Endothelial cell of umbilical vein (primary cell): ENCODE results near the gene PLOD2. TPM values are rescaled to one million over a fixed set of nuclear protein-coding genes. Genes with fewer than 3 reads are reported as not detected.

Experiments used
- BruUV-seq: library from RNA; stranded (reverse); fragments of 400-500 nt; replicated peaks from 2 replicates; lab custom pipeline; 2021; lab: Mats Ljungman, UMichigan
- CTCF ChIA-PET: fragments of 300-600, 350-600 bp; sonication (Branson Sonifier 250); formaldehyde crosslinking; loops from one replicate; lab custom pipeline; 2021; ENCODE audit warnings: antibody characterized with exemption, inconsistent platforms; lab: Charles Lee
- POLR2A ChIA-PET: fragments of 300-600, 350-600 bp; sonication (Branson Sonifier 250); formaldehyde crosslinking; loops from one replicate; lab custom pipeline; 2021; ENCODE audit warnings: antibody characterized with exemption, inconsistent platforms; lab: Charles Lee
- DNase-seq: peaks from one replicate; pipeline ENCODE4 v3.0.0-alpha.2; 2011; ENCODE audit warnings: low read depth, low spot score
- FAIRE-seq: peaks from 2 replicates; lab custom pipeline; 2011; peaks lifted over from hg19 to GRCh38; lab: Jason Lieb, UNC
- H2AFZ ChIP-seq: 2 replicates; pipeline ENCODE4 v1.6.0; 2012; ENCODE audit warnings: low read depth, low read length, control low read depth, inconsistent platforms
- H3K27ac ChIP-seq: 2 replicates; pipeline ENCODE4 v1.5.1; 2011; ENCODE audit warnings: low read depth, mild to moderate bottlenecking, control low read depth, low read length, moderate library complexity; ENCODE audit not compliant: insufficient read depth
- H3K27me3 ChIP-seq, 2 experiments: 2 replicates each; pipeline versions ENCODE4 v1.6.0 to v1.6.1; 2011; ENCODE audit warnings: low read length in 2 of 2, mixed read lengths in 1 of 2; ENCODE audit not compliant: control insufficient read depth in 2 of 2, insufficient read depth in 2 of 2
- H3K36me3 ChIP-seq, 2 experiments: 2 replicates in 1 of 2; 3 replicates in 1 of 2; pipeline ENCODE4 v1.5.1; 2011; ENCODE audit warnings: low read length in 2 of 2, mild to moderate bottlenecking in 1 of 2, moderate library complexity in 1 of 2; ENCODE audit not compliant: control insufficient read depth in 2 of 2, insufficient read depth in 2 of 2; ENCODE audit errors: extremely low read depth in 1 of 2
- H3K4me1 ChIP-seq: 3 replicates; pipeline ENCODE4 v1.5.1; 2011; ENCODE audit warnings: mild to moderate bottlenecking, low read length; ENCODE audit not compliant: control insufficient read depth, insufficient read depth; ENCODE audit errors: extremely low read depth
- H3K4me2 ChIP-seq: 2 replicates; pipeline ENCODE4 v1.6.1; 2011; ENCODE audit warnings: low read length, control low read depth, mixed read lengths; ENCODE audit not compliant: insufficient read depth
- H3K4me3 ChIP-seq, 3 experiments: fragments of 200-600 bp in 1 of 3; sonication (generic), shearing (Covaris generic) in 1 of 3; replicated peaks in 1 of 3; 2 replicates each; pipeline ENCODE4 v1.5.1; 2011 to 2016; ENCODE audit warnings: control low read depth in 3 of 3, low read length in 3 of 3, mild to moderate bottlenecking in 2 of 3, inconsistent platforms in 1 of 3, low read depth in 1 of 3, moderate library complexity in 1 of 3; ENCODE audit not compliant: insufficient read depth in 1 of 3
- H3K79me2 ChIP-seq: 2 replicates; pipeline ENCODE4 v1.6.0; 2012; ENCODE audit warnings: low read length, inconsistent platforms; ENCODE audit not compliant: control insufficient read depth, insufficient read depth
- H3K9ac ChIP-seq: replicated peaks from 2 replicates; pipeline ENCODE3; 2011; ENCODE audit warnings: low read length, control low read depth; ENCODE audit not compliant: insufficient read depth; ENCODE audit errors: extremely low read depth
- H3K9me1 ChIP-seq: replicated peaks from 3 replicates; pipeline ENCODE4 v1.6.0; 2011; ENCODE audit warnings: mild to moderate bottlenecking, low read length; ENCODE audit not compliant: control insufficient read depth, insufficient read depth; ENCODE audit errors: extremely low read depth
- H3K9me3 ChIP-seq: replicated peaks from 2 replicates; pipeline ENCODE4 v1.5.1; 2012; ENCODE audit warnings: low read length, inconsistent platforms; ENCODE audit not compliant: control insufficient read depth, insufficient read depth
- H4K20me1 ChIP-seq: replicated peaks from 2 replicates; pipeline ENCODE3; 2011; ENCODE audit warnings: mild to moderate bottlenecking, low read length; ENCODE audit not compliant: control insufficient read depth, insufficient read depth; ENCODE audit errors: extremely low read depth
- CTCF ChIP-seq, 2 donors: IDR thresholded peaks; 1 replicate in 1 of 2; 2 replicates in 1 of 2; pipeline ENCODE4 v1.5.1; 2011; ENCODE audit warnings: low read length in 2 of 2, mild to moderate bottlenecking in 2 of 2, moderate library complexity in 2 of 2, control low read depth in 1 of 2, inconsistent platforms in 1 of 2, low read depth in 1 of 2; ENCODE audit not compliant: insufficient read depth in 1 of 2; ENCODE audit errors: extremely low read depth in 1 of 2
- EZH2 ChIP-seq: IDR thresholded peaks from 2 replicates; pipeline ENCODE4 v1.6.1; 2012; ENCODE audit warnings: borderline replicate concordance, low read depth, mild to moderate bottlenecking, moderate library complexity, low read length, inconsistent platforms; ENCODE audit not compliant: severe bottlenecking
- FOS ChIP-seq: IDR thresholded peaks from 2 replicates; pipeline ENCODE4 v1.6.1; 2011; ENCODE audit warnings: mild to moderate bottlenecking, low read length, moderate library complexity, borderline replicate concordance; ENCODE audit not compliant: insufficient read depth
- GATA2 ChIP-seq: IDR thresholded peaks from 2 replicates; pipeline ENCODE4 v1.7.0; 2011; ENCODE audit warnings: low read depth, mild to moderate bottlenecking, moderate library complexity, mixed read lengths, low read length; ENCODE audit not compliant: insufficient read length, insufficient read depth
- JUN ChIP-seq: IDR thresholded peaks from 2 replicates; pipeline ENCODE4 v1.6.1; 2011; ENCODE audit warnings: borderline replicate concordance, low read depth; ENCODE audit not compliant: insufficient read length, insufficient read depth
- MAX ChIP-seq: IDR thresholded peaks from 2 replicates; pipeline ENCODE4 v1.6.1; 2011; ENCODE audit not compliant: insufficient read depth, insufficient read length
- MYC ChIP-seq: IDR thresholded peaks from one replicate; pipeline ENCODE4 v1.6.1; 2011; ENCODE audit warnings: mild to moderate bottlenecking, low read depth, low read length
- POLR2A ChIP-seq: IDR thresholded peaks from 2 replicates; pipeline ENCODE4 v1.6.1; 2012; ENCODE audit warnings: low read depth, mild to moderate bottlenecking, control low read depth, low read length
- POLR2AphosphoS5 ChIP-seq: IDR thresholded peaks from 2 replicates; pipeline ENCODE4 v1.6.1; 2012; ENCODE audit warnings: low read depth, mild to moderate bottlenecking, control low read depth, low read length, moderate library complexity; ENCODE audit not compliant: insufficient read depth
- dilution Hi-C: fragments of 300-500 bp; cut with MboI; formaldehyde crosslinking; loops from one replicate; pipeline ENCODE4 v1.15.0; 2019; ENCODE audit warnings: low sequenced_read_pairs; ENCODE audit not compliant: extremely low pct_ligation_motif_present
- intact Hi-C: fragments of 100-400 bp; cut with micrococcal nuclease; formaldehyde crosslinking; loops from one replicate; pipeline ENCODE4 v1.10.0; 2022
- polyA plus RNA-seq, 4 experiments: library from polyadenylated mRNA; depleted of rRNA in 3 of 4; stranded (reverse) in 3 of 4; unstranded in 1 of 4; fragments of >200 nt; gene quantifications; 2 replicates each; pipeline versions ENCODE4 v1.2.1 to v1.2.3, GENCODE V29; 2011 to 2012; ENCODE audit warnings: missing spikeins in 1 of 4
- total RNA-seq: library from RNA; stranded (reverse); gene quantifications from 2 replicates; pipeline ENCODE4 v1.2.3, GENCODE V29; 2021

The PLOD2 gene
- total and polyA plus RNA-seq, 2 donors (not counting 3 experiments of a cell fraction or from before 2014, with no cell fraction given) = 36.1 to 193 TPM

- CTCF ChIA-PET = interaction anchor here (0.8 to 2.3 kb wide), 11 partner anchors 9 to 226 kb away, joined by 3 to 12 read pairs (median 3); partner anchors contain the start of gene PLOD2
- no peak overlapping the region for H2AFZ ChIP-seq
- H3K9me3 ChIP-seq = no peaks in the 10 kb centered on the region
- H3K9ac ChIP-seq = peak overlapping the region; percentile 46
- peaks cover 5 to 10% of the 10 kb centered on the region in 2 experiments for H3K36me3 ChIP-seq
- peak overlapping the region; percentile 76 for H3K4me2 ChIP-seq
- no peaks in the 10 kb centered on the region for H3K27me3 ChIP-seq
- POLR2A ChIA-PET = interaction anchor here (1.9 kb wide), 1 partner anchor 59 kb away, joined by 6 read pairs; the partner anchor contains the start of gene PLOD2
- intact Hi-C loops = loop anchor here (2.0 kb wide), 1 partner anchor 59 kb away; the partner anchor contains the start of gene PLOD2
- H3K4me3 ChIP-seq = peak overlapping the region in 1 of 3 experiments; percentile 6
- no peak for FAIRE-seq
- dilution Hi-C loops = no loop called here
- H3K4me1 ChIP-seq = peaks cover 33% of the 10 kb centered on the region
- H3K27ac ChIP-seq = peak overlapping the region; percentile 89
- H4K20me1 ChIP-seq = no peaks in the 10 kb centered on the region
- peak; percentile 40 for DNase-seq
- no peaks in the 10 kb centered on the region for H3K9me1 ChIP-seq
- H3K79me2 ChIP-seq = peaks cover 22% of the 10 kb centered on the region
- no peak for TF ChIP-seq MAX
- TF ChIP-seq JUN = no peak
- no peak for TF ChIP-seq MYC
- no peak for TF ChIP-seq POLR2AphosphoS5
- no peak for TF ChIP-seq CTCF (IDR thresholded peaks at IDR 0.05; ENCODE audit: extremely low read depth in 1 of 2, insufficient read depth in 1 of 2, low read depth in 1 of 2, low read length in 2 of 2)
- TF ChIP-seq EZH2 = no peak
- TF ChIP-seq GATA2 = no peak
- no peak for TF ChIP-seq FOS
- TF ChIP-seq POLR2A = no peak
- no TSS peak for BruUV-seq
Measured at GRCh38 chr3:146101538-146101937, 59.4 kb downstream of the PLOD2 start.
